HG03521 (cell line): Measurements from ENCODE around the gene ASTN2.
"Not testable (repeated sequence)": the region's sequence is repeated elsewhere in the genome, so short reads cannot be mapped to it uniquely, and the experiment has no call there.

Experiments used
- ATAC-seq: cut with Tn5 transposase; IDR thresholded peaks from one replicate; pipeline ENCODE4 v1.9.1; 2021; ENCODE audit warnings: mild to moderate bottlenecking, moderate library complexity; ENCODE audit not compliant: unreplicated experiment

The ASTN2 gene

GRCh38 chr9:116891424-116891823, 523.4 kb downstream of the ASTN2 start:
- ATAC-seq: no peak

GRCh38 chr9:116888476-116888875, 526.4 kb downstream of the ASTN2 start:
- not testable (repeated sequence) for ATAC-seq

- ATAC-seq: no peak
These were observed 526.8 kb downstream of the ASTN2 start for GRCh38 chr9:116888066-116888465.

- ATAC-seq: no peak
These were observed 531.2 kb downstream of the ASTN2 start for GRCh38 chr9:116883676-116884075.

- no peak for ATAC-seq
These were observed 537.8 kb downstream of the ASTN2 start for GRCh38 chr9:116877072-116877471.

GRCh38 chr9:116875576-116875975, 539.3 kb downstream of the ASTN2 start:
- ATAC-seq: no peak

GRCh38 chr9:116873937-116874914, 540.6 kb downstream of the ASTN2 start:
- no peak for ATAC-seq

GRCh38 chr9:116873491-116873890, 541.4 kb downstream of the ASTN2 start:
- no peak for ATAC-seq

- ATAC-seq: no peak
These were observed 544.3 kb downstream of the ASTN2 start for GRCh38 chr9:116870566-116870965.

GRCh38 chr9:116868201-116868600, 546.7 kb downstream of the ASTN2 start:
- peak; percentile 51 for ATAC-seq

GRCh38 chr9:116861321-116861720, 553.5 kb downstream of the ASTN2 start:
- ATAC-seq: no peak

GRCh38 chr9:116860509-116861120, 554.2 kb downstream of the ASTN2 start:
- ATAC-seq: no peak

- no peak for ATAC-seq
These were observed 555.1 kb downstream of the ASTN2 start for GRCh38 chr9:116859763-116860162.

GRCh38 chr9:116857321-116857720, 557.5 kb downstream of the ASTN2 start:
- ATAC-seq: no peak

- no peak for ATAC-seq
These were observed 558.8 kb downstream of the ASTN2 start for GRCh38 chr9:116855881-116856662.

GRCh38 chr9:116849721-116850120, 565.1 kb downstream of the ASTN2 start:
- ATAC-seq: no peak

GRCh38 chr9:116844621-116845020, 570.2 kb downstream of the ASTN2 start:
- no peak for ATAC-seq

- ATAC-seq: no peak
These were observed 570.8 kb downstream of the ASTN2 start for GRCh38 chr9:116843863-116844620.

- no peak for ATAC-seq
These were observed 572.2 kb downstream of the ASTN2 start for GRCh38 chr9:116842658-116843057.

GRCh38 chr9:116838468-116838867, 576.4 kb downstream of the ASTN2 start:
- not testable (repeated sequence) for ATAC-seq
